ENCODE measurements around the gene SH3GL2.

DNA sequence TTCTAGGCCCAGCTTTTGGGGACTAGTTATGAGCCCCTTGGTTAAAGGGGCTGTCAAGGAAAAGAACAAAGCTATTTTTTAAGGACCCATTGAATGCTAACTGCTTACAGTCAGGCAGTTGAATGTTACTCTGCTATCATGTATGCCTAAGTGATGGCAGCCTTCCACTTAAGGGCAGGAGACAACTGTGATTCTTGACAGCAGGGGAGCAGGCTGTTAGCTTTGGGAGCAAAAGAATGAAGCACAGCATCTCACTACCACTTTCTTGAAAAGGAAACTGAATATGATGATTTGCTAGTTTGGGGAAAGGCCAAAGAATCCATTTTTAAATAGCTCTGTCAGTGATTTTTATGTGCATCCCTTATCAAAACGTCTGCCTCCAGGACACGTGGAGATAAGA lies 221.6 kb downstream of the SH3GL2 start:
- TF ChIP-seq POLR2A (IDR thresholded peaks at IDR 0.05; ENCODE audit: low read length) = no peak
- no peak for TF ChIP-seq GATA1 (IDR thresholded peaks at IDR 0.05; ENCODE audit: low read depth, low read length)

All from erythroblast (primary cell).